Smooth muscle cell of the umbilical artery (primary cell): ENCODE results near the gene GSTCD. TPM values are rescaled to one million over a fixed set of nuclear protein-coding genes. Genes with fewer than 3 reads are reported as not detected.

Experiments
- total RNA-seq: library from RNA; depleted of rRNA; stranded (reverse); fragments of >200 nt; gene quantifications from 2 replicates; pipeline ENCODE4 v1.2.3, GENCODE V29; 2014

The GSTCD gene, protein sequence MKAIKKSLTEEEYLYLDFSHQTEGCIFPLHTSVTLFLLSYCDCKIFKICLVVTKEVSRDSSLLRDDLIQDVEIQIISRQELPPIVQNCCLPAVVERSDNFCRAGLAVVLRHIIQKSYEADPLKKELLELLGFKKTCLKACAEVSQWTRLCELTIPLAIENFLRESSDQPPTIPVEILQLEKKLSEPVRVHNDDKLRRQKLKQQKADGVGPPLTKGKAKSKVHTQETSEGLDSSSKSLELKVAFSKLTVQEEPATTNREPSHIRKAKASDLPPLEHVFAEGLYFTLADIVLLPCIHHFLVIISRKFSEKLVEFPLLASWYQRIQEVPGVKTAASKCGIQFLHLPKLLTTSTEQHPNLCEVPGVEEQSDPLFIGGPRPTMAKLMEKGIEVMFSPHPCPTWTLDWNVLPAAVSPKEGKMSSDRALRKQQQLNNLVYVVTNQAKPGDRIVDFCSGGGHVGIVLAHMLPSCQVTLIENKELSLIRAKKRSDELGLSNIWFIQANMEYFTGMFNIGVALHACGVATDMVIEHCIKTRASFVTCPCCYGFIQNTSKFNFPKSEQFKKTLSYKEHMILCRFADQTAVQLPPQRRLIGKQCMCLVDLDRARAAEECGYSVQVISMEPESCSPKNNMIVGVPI
- total RNA-seq, result 9.8 and 12.5 TPM in 2 replicates

DNA sequence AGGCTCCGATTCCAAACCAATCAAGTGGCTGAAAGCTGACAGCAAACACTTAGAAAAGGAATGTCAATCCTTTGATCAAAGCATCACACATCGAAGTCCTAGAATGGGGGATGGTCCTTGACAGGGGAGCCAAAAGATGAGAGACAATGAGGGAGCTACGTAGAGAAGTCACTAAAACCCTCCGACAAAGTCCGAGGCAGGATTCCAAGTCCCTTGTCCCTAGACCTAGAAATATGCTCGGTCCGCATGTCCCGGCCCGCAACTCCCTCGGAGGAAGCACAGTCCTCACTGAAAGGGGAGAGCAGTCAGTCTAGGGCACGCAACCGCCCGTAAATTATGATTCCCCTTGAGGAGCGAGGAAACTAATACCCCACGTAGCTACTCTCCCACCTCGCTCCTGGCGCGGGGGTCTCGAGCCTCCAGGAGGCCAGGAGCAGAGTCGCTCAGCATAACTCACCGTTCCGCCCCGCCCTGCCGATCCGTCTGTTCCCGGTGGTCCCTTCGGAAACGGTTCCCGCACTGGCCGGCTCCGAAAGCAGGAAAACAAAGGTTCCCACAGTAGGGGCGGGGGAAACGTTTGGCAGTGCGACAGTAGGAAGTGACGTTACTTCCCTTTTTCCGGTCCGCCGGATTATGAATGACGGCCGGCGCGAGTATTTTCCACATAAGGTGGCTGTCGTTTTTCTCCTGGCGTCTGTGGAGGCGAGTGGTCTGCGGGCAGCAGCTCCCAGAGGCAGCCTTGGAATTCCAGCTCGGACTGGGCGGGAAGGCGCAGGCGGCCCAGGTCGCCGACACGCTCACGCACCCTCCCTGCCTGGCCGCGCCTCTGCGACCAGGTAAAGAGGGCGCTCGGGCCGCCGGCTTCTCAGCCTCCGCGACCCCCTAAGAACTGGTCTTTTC is at the start of gene GSTCD, which contains the start of gene INTS12:
GSTCD (plus strand) TSS at position 604 of the 900 bp plus-strand sequence. CDS start 8,830 bp downstream, outside the sequence.
INTS12 (minus strand) TSS at position 509 of the 900 bp plus-strand sequence. CDS start 8,684 bp downstream, outside the sequence.

DNA sequence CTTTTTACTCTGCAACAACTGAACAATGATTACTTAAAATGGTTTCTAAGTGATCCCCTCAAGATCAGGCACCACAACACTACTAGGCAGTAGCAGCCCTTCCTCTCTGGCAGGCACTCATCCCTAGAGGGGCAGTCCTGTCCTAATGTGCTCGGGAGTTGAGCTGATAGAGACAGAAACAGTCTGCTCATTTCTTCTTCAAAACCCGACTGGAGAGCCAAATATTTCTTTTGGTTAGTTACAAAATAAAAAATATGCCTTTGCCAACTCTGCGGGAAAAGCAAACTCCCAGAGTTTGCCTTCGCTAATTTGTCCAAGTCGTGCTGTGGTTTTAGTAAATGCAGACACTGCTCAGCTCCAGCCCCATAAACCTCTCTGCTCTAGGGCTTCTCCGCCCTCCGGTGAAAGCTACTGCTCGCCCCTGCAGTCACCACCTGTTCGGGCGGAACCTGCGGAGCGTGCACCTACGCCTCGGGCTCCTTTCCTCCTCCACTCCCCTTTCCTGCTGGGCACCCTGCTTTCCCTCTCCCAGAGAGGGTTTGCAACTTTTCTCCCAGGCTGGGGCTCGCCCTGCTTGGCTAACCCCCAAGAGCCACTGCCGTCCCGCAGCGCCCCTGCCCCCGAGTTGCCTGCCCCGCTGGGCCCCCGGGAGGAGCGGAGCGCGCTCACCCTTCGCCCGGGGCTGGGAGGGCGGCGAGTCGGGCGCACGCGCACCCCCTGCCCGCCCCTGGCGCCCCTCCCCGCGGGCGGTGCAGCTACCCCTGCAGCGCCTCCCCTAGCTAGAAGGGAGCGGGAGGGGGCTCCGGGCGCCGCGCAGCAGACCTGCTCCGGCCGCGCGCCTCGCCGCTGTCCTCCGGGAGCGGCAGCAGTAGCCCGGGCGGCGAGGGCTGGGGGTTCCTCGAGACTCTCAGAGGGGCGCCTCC is 186.3 kb downstream of the GSTCD start, which contains the start of gene NPNT:
NPNT (plus strand) TSS at position 812 of the 923 bp plus-strand sequence. CDS start 182 bp downstream, outside the sequence.

Other genes starting within 250 kb of the GSTCD start
- 71.3 and 72.5 TPM in 2 replicates for gene PPA2, start 234.7 kb upstream of the GSTCD start, total RNA-seq
- gene ARHGEF38, start 156.2 kb upstream of the GSTCD start, total RNA-seq, result not detected in 2 replicates
- 17.2 TPM in 2 replicates for gene INTS12, start 95 bp upstream of the GSTCD start, total RNA-seq
- 0.14 and 0.30 TPM in 2 replicates for gene NPNT, start 186.7 kb downstream of the GSTCD start, total RNA-seq